GM12892 (cell line): Measurements from ENCODE around the gene MTCH1.
"Not testable (repeated sequence)": the region's sequence is repeated elsewhere in the genome, so short reads cannot be mapped to it uniquely, and the experiment has no call there.

Experiments
- DNase-seq: peaks from one replicate; pipeline ENCODE4 v3.0.0; 2011; ENCODE audit not compliant: insufficient read length
- FAIRE-seq: peaks from 2 replicates; lab custom pipeline; 2011; peaks lifted over from hg19 to GRCh38; lab: Jason Lieb, UNC
- POLR2A ChIP-seq: IDR thresholded peaks from 2 replicates; pipeline ENCODE4 v1.6.1; 2011; ENCODE audit warnings: low read depth, low read length, control low read depth
- POLR2AphosphoS5 ChIP-seq: IDR thresholded peaks from 2 replicates; pipeline ENCODE4 v1.6.1; 2011; ENCODE audit warnings: low read depth, low read length, control low read depth
- TAF1 ChIP-seq: IDR thresholded peaks from 2 replicates; pipeline ENCODE4 v1.6.1; 2011; ENCODE audit warnings: low read depth, mild to moderate bottlenecking, control low read depth, low read length, borderline replicate concordance

The MTCH1 gene

DNA sequence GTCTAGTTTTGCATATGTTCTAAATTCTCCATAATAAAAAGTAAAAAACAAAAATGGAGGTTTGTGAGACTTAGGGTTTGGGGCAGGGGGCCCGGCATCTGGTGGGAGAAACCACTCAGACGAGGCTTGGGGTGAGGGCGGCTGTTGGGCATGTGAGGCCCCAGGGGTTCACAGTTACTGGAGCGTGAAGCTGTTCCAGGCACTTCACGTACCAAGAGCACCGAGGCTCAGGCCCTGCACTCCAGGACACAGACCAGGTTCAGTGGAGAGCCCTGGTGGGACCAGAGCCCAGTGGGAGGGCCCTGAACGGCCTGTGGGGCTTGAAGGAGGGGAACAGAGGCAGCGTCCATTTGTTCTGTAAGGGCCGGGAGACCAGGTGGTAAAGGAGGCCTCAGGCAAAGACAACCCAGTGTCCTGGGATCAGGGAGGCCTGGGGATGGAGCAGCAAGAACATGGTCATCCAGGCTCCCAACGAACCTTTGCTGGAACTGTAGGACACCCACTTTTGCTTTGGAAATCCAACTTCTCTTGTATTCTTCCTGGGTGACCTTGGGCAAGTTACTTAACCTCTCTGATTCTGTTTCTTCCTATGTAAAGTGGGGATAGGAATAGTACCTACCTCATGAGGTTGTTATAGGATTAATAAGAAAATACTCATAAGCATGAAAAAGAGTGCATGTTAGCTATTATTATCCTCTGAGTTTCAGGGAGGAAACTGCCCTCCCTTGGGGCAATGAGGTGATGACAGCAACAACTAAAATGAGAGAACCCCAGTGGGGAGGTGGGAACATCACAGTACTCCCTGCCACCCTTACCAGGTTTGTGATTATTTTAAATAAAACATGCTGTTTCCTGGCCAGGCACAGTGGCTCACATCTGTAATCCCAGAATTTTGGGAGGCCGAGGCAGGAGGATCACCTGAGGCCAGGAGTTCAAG lies 18.3 kb upstream of the MTCH1 start:
- FAIRE-seq = peak; percentile 87
- TF ChIP-seq POLR2A = no peak
- no peak for DNase-seq

DNA sequence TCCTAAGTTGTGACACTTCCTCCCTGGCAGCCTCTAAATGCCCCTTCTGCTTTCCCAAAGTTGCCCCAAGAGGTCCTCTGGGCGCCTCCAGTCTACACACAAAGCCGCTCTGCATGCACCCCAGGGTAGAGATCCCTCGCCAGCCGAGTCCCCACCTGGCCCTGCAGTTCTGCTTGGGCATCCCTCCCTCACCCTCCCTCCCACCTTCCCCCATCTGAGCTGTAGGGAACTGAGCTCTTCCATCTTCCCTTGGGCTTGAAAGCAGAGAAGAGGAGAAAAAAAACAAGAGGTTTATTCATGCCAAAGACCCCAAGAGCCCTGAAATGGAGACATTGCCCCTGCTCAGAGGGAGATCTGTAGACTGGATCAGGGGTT lies 13.7 kb upstream of the MTCH1 start:
- no peak for DNase-seq
- TF ChIP-seq POLR2A (no peak), POLR2AphosphoS5 (no peak), TAF1 (no peak)
- no peak for FAIRE-seq

DNA sequence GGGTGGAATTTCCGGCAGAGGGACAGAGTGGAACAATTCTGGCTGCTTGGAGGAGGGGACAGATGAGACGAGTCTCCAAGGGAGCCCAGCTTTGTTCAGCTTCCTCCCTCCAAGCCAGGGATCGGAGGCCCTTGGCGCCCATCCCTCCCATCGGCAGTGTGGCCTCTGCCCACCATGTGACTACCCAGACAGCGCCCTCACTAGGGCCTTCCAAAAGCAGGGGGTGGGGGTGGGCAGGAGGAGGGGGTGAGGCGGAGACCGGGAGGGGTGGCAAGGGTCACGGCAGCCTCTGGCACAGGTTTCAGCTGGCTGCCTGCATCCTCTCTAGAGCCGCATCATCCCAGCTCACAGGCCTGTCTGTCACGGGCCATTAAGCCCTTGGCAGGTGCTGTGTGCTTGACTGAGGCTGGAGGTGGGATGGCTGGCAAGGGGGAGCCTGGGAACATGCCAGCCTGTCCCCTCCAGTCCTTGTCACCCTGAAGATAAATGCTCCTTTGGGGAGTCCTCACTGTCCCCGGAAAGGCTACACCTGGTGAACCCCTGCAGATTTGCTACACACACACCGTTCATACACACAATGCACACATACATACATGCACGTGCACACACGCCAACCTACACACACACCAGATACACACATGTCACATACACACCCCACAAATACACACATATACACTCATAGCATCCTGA lies 13.2 kb upstream of the MTCH1 start:
- no peak for TF ChIP-seq POLR2AphosphoS5
- TF ChIP-seq TAF1 = no peak
- no peak for TF ChIP-seq POLR2A
- DNase-seq (no peak), FAIRE-seq (no peak)

DNA sequence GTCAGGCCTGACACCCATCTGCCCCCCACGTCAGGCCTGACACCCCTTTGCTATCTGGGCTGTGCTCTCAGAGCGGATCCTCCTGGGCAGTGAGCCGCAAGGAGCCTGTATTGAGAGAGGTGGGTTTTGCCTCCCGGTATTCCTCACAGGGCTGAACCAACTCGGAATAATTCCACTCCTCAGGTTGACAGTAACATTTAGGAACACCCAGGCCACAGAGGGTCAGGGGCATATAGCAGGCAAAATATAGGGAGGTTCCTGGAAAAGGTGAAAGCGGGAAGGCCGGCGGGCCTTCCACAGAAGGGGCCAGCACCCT lies 12.7 kb upstream of the MTCH1 start:
- DNase-seq = no peak

DNA sequence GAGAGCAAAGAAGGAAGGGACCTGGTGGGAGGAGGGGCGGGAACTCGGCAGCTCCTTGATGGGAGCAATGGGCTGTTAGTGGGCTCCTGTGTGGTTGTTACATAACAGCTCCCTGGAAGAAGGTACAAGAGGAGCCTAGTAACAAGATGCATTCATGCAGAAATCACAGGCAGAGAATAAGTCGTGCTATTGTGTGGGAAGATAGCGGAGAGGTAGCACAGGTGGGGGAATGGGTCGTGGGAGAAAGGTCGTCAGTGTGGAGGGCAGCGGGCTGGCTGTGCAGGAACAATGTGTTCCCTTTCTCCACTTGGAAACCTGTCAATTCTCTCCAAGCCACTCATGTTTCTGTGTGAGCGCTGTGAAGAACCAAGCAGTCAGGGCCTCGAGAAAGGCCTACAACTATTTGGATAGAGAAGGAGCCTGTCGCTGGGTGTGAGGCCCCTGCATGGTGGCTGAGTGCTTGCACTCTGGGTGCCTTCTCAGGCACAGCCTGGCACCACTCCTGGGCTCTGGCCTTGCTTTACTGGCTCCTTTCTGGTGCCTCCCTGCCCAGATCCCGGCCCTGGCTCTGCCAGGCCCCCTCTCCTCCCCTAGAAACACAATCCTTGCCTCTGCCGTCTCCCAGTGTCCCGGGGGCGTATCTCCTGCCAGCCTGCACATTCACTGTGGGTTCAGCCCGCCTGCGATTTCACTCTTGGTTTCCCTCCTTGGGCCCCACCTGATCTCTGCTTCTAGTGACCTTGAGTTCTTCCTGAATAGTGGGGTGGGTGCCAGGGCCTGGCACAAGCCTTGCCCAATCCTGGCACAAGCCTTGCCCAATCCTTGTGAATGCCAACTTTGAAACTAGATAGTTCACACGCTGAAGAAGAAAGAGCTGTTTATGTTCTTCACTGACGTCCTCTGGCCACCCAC lies 12.1 kb upstream of the MTCH1 start:
- TF ChIP-seq POLR2AphosphoS5 = no peak
- TF ChIP-seq POLR2A = no peak
- TF ChIP-seq TAF1 = no peak
- FAIRE-seq (no peak), DNase-seq (no peak)

More for the DNA sequence above, 12.7 kb upstream of the MTCH1 start:
- FAIRE-seq = no peak
- no peak for TF ChIP-seq POLR2AphosphoS5

DNA sequence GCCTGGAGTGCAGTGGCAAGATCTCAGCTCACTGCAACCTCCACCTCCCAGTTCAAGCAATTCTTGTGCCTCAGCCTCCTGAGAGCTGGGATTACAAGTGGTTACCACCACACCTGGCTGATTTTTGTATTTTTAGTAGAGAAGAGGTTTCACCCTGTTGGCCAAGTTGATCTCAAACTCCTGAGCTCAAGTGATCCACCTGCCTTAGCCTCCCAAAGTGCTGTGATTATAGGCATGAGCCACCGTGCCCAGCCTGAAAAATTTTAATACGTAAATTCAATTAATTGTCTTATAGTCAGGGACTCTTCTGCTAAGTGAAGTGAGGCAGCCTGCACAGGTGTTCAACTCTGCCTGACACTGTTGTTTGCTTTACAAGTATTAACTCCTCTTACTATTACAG lies 4.4 kb upstream of the MTCH1 start:
- not testable (repeated sequence) for FAIRE-seq, DNase-seq

DNA sequence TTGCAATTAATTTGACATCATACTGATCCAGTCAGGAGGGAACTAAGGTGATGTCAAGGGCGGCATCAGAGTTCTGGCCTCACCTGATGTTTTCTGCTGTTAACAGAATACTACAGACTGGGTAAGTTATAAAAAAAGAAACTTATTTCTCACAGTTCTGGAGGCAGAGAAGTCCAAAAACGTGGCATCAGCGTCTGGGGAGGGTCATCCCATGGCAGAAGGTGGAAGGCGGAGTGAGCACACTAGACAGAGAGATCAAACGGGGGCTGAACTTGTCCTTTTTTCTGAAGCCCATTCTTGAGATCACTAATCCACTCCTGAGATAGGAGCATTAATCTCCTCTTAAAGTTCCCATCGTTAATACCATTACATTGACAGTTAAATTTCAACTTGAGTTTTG lies 3.3 kb upstream of the MTCH1 start:
- no peak for DNase-seq
- FAIRE-seq = no peak
- no peak for TF ChIP-seq TAF1
- TF ChIP-seq POLR2A = no peak
- no peak for TF ChIP-seq POLR2AphosphoS5

DNA sequence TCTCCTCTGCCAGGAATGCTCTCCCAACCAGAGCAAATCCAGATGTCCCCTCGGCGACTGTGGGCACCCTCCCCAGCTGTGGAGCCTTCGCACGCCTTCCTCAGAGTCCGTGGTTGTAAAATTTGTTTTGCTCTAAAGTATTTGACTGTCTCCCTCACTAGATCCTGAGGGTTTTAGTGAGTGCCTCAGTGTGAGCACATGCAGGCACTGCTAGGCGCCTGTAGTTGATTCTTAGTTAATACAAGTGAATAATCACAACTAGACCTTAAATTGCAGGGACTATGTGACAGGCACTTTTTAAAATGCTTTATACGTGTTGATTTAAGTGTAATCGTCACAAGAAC lies 680 bp upstream of the MTCH1 start:
- FAIRE-seq (peak; percentile 51), DNase-seq (no peak)
- no peak for TF ChIP-seq TAF1
- TF ChIP-seq POLR2A = no peak
- TF ChIP-seq POLR2AphosphoS5 = no peak

DNA sequence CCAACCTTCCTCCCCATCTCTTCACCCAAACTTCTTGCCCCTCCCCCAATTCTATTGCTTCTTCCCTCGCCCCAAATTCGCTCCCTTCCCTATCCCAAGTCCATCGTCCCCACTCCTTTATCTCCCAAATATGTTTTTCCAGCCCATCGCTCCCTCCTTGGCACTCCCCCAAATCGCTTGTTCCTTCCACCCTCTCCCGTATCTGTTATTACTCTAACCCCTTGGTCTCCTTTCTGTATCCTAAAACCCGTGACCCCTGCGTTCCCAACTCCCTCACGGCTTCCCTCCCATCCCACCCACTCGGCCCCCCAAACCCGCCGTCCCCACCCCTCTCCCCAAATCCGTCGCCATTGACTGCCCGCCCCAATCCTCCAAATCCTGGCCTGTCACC lies 584 bp downstream of the MTCH1 start:
- DNase-seq = no peak
- no peak for FAIRE-seq
- no peak for TF ChIP-seq POLR2AphosphoS5
- no peak for TF ChIP-seq TAF1
- no peak for TF ChIP-seq POLR2A

DNA sequence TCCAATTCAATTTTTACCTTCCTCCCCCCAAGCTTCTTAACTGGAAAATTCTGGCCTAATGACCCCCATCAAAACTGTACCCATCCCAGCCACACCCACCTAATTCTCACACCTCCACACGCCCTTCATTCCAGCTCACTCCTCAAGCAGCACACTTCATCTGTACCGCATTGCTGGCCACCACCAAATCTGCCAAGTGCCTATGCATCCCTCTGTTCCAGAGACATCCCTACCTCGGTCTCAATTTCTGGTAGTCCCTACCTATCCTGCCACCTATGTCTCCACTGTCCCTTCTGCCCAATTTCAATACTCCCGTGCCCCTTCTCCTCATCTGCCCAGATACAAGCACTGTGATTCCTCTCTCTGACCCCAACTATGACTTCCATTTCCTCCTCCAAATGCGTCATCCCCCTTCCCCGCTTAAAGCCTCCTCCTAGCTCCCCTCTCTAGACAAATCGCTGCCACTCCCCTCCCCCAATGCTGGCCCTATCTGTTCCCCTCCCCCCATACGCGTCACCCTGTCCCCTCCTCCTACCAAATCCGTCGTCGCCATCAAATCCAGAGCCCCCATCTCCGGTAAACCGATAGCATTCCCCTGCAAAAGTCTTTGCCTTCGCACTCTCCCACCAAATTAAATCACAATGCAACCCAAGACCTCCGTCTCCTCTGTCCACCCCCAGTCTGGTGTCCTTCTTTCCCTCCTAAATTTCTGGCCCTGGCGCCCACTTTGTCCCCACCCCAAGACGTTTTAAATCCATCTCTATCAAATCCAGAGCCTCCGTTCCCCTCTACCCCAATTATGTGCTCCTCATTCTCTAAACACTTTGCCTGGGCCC lies 1.2 kb downstream of the MTCH1 start:
- no peak for DNase-seq
- TF ChIP-seq TAF1 (no peak), POLR2AphosphoS5 (no peak), POLR2A (peak; percentile 40; the same call in 1 of the 2 replicates)
- peak; percentile 9 for FAIRE-seq

DNA sequence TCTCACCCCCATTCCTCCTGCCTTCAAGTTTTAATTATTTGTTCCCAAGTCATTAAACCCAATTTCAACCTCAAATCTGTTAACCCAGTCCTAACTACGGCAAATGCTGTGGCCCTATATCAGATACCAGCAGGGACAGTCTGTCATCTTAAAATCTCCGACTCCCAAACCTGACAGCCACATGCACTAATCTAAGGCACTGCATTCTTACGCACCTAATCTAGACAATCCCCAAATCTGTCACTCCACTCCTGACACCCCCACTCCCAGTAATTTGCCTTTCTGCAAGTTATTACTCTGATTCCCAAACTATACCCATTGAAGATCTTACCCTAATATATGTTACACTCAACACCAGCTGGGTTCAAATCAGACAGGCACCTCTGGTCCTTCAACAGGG lies 2.5 kb downstream of the MTCH1 start:
- DNase-seq (no peak), FAIRE-seq (no peak)
- no peak for TF ChIP-seq POLR2A
- 0 out of 2 replicates have a peak, but pooled peaks have one; percentile 21 for TF ChIP-seq POLR2AphosphoS5

DNA sequence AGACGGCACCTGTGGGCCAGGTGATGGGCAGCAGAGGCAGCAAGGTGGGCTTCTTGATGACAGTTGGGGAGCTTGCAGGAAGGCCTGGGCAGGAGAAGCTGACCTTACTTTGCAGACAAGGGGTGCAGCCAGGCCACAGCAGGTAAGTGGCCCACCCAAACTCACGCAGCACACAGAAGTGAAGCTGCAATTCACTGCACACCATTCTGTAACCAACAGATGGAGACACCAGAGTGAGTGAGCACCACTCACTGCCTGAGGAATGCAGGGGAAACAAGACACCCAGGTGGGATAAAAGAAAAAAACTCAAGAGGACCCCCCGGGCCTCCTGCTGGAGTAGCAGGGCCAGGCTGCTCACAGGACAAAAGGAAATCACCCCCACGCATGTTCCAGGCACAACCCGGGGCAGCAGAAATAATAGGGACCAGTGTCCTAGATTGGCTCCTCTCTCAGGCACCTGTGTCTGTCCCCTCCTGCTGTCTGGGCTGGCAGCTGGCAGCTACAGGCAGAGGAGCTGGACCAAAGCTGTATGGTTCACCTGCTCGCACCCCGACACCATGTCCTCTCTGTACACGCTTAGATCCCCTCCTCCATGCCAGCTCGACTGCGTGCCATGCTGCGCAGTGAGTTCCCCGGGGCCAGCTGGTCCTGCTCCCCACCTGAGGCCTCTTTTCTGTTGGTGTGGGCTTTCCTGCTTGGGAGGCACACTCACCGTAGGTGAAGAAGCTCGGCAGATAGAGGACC lies 4.9 kb downstream of the MTCH1 start:
- TF ChIP-seq TAF1 (no peak), POLR2AphosphoS5 (no peak), POLR2A (no peak)
- FAIRE-seq (no peak), DNase-seq (no peak)
